SKM-1 treated with dmso at 0.1 percent for 144 hours (cell line): ENCODE measurements around the gene SERF1A.
"Not testable (repeated sequence)": the region's sequence is repeated elsewhere in the genome, so short reads cannot be mapped to it uniquely, and the experiment has no call there.

Source experiments
- DNase-seq: peaks from one replicate; lab custom pipeline; 2025; ENCODE audit not compliant: unreplicated experiment; lab: John Stamatoyannopoulos, UW

SERF1A gene

DNA sequence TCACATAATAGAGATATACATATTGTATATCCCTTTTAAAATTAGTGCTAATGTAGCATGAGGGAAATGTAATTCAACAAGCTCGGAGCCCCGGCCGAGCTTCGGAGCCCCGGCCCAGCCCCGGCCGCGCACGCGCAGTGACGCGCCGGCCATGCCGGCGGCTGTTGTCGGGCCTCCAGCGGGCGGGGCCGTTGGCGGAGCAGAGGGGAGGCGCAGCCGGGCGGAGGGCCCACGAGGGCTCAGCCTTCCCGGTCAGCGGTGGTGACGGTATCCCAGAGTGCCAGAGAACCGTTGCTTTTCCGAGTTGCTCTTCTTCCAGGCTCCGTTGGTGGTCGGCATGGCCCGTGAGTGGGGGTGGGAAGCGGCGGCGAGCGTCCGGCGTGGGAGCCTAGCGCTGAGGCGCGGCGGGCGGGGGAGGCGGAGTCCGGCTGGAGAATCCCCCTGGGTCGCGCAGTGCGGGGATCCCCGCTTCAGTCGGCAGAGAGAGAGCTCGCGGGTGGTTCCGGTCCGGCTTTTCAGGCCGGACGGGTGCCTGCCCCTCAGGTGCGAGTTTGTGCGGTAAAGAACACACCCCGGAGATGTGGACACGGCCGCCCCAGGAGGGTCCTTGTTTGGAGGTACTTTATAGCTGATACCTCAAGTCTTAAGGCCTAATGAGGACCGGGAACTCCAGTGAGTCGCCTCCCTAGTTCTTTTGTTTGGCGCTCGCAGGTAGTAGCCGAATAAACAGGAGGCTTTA, at the start of gene SERF1A:
Gene SERF1A, plus strand, starts transcription at position 137 of the 739 bp plus-strand sequence. Its CDS starts 201 bp downstream, at position 338.
- not testable (repeated sequence) for DNase-seq

GRCh38 chr5:70866778-70867177, 33.7 kb upstream of the SERF1A start:
- DNase-seq, result not testable (repeated sequence)

GRCh38 chr5:70870626-70871025, 29.8 kb upstream of the SERF1A start:
- DNase-seq, result not testable (repeated sequence)

DNA sequence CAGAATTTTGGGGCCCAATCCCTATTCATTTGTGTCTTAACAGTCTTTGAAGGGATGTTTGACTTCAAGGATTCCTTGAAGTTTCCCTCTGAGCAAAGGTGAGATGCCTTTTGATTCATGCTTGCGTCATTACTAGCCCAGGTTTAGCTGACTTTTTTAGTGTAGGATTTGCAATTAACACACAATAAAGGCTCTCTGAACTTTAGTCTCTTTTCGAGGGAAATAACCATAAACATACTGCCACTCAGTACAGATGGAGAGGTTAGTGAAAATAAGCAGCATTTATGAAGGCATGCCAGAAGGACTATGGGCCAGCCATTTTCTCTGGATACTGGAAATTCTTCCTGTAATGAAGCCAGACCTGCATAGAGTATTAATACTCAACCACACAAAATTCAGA, 4.4 kb upstream of the SERF1A start:
- not testable (repeated sequence) for DNase-seq

- DNase-seq, result not testable (repeated sequence)
Measured at GRCh38 chr5:70901272-70901571, 753 bp downstream of the SERF1A start.

DNA sequence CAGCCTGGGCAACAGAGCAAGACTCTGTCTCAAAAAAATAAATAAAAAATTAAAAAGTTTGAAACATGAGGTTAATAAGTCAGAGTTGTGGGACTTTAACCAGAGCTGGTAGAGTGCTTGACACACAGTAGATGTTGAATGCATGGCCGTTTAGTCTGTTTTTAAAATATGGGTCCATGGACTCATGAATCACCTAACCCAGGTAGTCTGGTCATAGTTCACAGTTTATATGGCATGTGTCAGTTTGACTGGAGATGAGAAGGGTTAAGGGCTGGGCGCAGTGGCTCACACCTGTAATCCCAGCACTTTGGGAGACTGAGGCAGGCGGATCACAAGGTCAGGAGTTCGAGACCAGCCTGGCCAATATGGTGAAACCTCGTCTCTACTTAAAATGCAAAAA, 6.2 kb downstream of the SERF1A start:
- DNase-seq, result not testable (repeated sequence)

GRCh38 chr5:70916829-70917228, 16.4 kb downstream of the SERF1A start:
- not testable (repeated sequence) for DNase-seq

DNA sequence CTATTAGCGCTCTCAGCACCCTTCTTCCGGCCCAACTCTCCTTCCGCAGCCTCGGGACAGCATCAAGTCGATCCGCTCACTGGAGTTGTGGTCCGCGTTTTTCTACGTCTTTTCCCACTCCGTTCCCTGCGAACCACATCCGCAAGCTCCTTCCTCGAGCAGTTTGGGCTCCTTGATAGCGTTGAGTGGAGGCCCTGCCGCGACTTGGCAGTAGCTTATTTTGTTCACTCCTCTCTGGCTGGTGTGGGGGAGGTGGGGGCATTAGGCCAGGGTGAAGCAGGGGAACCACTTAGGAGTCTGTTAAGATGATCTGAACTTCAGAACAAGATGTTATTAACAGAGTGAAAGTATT, 24.7 kb downstream of the SERF1A start:
- DNase-seq, result not testable (repeated sequence)

GRCh38 chr5:70931709-70932368, 31.4 kb downstream of the SERF1A start:
- not testable (repeated sequence) for DNase-seq

DNA sequence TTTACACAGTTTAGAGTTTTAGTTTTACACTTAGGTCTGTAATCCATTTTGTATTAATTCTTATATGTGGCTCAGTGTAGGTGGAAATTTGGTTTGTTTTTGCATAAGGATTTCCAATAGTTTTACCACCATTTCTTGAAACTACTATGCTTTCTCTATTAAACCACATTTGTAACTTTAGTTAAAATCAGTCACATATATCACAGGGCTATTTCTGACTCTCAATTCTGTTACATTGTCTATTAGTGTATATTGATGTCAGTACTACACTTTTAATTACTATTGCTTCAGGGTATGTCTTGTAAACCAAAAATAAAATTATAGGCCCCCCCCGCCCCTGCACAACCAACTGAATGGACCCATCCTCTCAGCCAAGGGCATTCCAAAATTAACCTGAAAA, 32.1 kb downstream of the SERF1A start:
- not testable (repeated sequence) for DNase-seq

GRCh38 chr5:70953068-70953467, 52.6 kb downstream of the SERF1A start:
- DNase-seq, result not testable (repeated sequence)
